ENCODE results near the gene ADCY10.
"Not testable (repeated sequence)": the region's sequence is repeated elsewhere in the genome, so short reads cannot be mapped to it uniquely, and the experiment has no call there.

ADCY10 gene

GRCh38 chr1:167927046-167927754 is 13.3 kb upstream of the ADCY10 start:
- DNase-seq, result no peak

- no peak for DNase-seq
These were observed 12.6 kb upstream of the ADCY10 start for GRCh38 chr1:167926486-167926997.

- no peak for DNase-seq
These were observed 10.8 kb upstream of the ADCY10 start for GRCh38 chr1:167924543-167925231.

GRCh38 chr1:167924102-167924501 is 10.2 kb upstream of the ADCY10 start:
- DNase-seq, result no peak

- DNase-seq, result no peak
These were observed 9.6 kb upstream of the ADCY10 start for GRCh38 chr1:167923324-167924056.

GRCh38 chr1:167922611-167923074 is 8.7 kb upstream of the ADCY10 start:
- no peak for DNase-seq

DNA sequence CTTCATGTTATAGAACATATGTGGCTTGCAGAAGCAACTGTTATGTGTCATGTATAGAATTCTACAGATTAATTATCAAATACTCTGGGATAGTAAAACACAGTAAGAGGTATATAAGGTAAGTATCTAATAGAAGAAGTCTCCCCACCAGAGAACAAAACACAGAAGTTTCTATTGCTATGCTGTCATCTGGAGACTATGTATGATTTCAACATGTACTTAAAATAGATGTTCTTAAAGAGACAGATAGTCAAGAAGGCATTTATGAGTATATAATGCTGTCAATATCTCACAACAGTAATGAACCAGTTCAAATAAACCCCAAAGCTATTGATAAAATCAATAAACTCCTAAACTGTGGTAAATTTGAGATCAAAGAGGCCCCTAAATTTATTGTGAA is 8.1 kb upstream of the ADCY10 start:
- no peak for DNase-seq

- no peak for DNase-seq
These were observed 3.0 kb upstream of the ADCY10 start for GRCh38 chr1:167916766-167917511.

DNA sequence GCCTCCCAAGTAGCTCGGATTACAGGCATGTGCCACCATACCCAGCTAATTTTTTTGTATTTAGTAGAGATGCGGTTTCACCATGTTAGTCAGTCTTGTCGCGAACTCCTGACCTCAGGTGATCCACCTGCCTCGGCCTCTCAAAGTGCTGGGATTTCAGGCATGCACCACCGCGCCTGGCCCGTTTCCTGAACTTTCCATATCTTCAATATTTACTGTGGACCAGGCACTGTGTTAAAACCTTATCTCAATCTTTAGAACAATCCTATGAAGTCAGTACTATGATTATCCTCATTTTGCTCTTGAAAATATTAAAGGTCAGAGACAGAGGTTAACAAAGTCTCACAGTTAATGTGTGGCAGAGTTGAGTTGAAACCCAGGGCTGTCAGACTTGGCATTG is 1.6 kb upstream of the ADCY10 start:
- DNase-seq, result no peak

- no peak for DNase-seq
These were observed 1.6 kb downstream of the ADCY10 start for GRCh38 chr1:167912294-167912693.

DNA sequence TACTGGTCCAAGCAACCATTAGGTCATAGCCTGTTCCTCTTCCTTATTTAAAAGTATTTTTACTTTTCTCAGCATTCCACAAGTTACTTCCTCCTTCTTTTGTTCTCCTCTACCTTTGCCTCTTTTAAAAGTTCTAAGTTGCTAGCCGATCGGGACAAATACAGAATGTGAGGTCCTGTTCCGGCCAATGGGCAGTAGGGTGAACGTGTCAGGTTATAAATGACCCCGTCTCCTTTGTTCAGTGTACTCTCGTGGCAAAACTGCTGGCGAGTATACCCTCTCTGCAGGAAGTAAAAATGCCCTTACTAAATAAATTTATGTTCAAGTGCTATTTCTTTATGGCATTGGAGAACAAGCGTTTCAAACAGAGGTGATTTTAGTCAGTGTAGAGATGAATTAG is 2.5 kb downstream of the ADCY10 start:
- no peak for DNase-seq

- no peak for DNase-seq
These were observed 3.4 kb downstream of the ADCY10 start for GRCh38 chr1:167910530-167910929.

DNA sequence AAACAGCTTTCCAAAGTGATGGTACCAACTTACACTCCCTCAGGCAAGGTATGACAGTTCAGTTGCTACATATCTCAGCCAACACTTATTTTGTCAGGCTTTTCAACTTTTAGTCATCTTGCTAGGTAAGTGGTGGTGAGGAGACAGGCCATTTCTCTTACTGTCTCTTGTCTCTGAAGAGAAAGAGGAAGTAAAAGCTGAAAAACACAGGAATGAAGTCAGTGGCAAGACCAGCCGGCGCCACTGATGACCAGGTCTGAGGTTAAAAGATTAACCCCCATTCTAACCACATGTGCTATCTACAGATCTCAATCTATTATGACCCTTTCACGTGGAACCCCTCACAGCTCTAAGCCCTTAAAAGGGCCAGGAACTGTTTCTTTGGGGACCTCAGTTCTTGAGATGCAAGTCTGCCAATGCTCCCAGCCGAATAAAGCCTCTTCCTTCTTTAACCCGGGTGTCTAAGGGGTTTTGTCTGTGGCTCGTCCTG is 4.2 kb downstream of the ADCY10 start:
- no peak for DNase-seq

GRCh38 chr1:167905671-167906070 is 8.3 kb downstream of the ADCY10 start:
- DNase-seq, result no peak

DNA sequence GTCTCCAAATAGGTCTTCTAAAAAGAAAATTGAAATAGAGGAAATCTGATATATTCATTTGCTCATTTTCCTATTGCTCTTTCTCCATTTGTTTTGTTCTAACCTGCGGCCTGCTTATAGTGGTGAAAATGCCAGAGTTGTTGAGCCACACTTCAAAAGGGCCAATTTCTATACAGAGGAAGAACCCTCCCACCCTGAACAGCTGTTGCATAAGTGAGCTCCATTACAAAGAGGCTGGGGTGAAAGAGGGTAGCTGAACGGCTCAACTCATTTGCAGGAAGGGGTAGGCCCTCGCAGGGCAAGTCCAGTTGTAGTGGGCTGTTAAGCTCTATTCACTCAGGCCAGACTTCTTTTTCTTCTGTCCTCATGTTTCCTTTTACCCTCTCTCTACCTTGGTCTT is 8.8 kb downstream of the ADCY10 start:
- DNase-seq, result no peak

GRCh38 chr1:167904652-167905130 is 9.2 kb downstream of the ADCY10 start:
- no peak for DNase-seq

DNA sequence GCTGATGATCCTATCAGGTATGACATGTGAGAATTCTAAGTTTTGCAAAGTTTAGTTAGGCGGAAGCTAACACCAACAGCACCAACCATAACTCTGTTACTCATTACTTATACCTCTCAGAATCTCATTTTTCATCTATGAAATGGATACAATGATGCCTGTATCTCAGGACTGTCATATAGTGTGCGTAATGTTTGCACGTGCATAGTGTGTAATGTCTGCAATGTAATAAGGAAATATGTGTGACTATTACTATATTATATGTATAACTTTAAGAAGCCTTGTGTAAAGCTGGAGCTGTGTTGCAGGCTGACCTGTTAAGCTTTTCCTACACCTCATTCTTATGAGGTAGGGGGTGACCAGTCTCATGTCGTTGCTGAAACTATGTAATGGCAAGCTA is 13.0 kb downstream of the ADCY10 start:
- no peak for DNase-seq

DNA sequence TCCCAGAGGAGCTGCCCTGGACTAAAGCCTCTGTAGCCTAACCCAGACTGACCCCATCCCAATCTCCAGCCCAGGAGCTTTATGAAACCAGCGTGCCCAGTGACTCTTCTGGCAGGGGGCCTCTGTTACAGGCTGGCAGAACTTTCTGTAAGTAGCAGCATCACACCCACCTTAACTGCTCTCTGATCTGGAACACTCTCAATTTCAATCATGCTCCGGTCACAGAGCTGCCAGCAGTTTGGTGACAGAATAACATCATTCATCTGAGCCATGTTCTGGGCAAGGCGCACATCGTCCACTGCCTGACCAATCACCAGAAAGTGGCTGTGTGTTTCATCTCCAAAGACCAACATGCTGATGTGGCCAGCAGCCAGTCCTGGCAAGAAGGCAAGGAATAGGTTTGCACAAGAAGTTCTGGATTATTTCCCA is 14.7 kb downstream of the ADCY10 start:
- DNase-seq, result no peak

DNA sequence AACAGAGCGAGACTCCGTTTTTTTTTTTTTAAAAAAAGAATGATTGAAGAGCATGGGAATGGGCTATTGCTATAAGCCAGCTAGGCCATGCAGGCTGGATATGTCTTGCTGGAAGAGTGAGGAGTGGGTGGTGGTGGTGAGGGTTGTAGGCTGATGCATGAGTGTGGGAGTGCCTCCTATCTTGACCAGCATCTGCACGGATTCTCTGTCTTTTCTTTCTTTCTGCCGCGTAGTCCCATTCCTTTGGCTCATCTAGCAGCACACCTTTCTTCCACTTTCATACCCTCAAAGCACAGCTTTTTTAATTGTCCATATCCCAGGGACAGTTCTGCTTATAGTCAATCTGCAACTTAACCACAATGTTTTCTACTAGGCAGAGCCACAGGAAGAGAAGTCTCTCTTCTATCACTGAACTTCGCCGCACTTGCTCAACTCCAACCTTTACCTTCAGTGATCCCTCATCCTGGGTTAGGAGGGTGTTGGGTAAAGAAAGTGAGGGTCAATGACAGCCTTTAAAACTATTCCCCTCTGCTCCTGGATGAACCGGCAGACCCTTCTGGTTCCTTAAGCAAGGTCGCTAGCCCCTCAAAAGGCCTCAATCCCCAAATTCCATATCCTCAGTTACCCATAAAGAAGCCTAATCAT is 15.2 kb downstream of the ADCY10 start:
- DNase-seq, result no peak

DNA sequence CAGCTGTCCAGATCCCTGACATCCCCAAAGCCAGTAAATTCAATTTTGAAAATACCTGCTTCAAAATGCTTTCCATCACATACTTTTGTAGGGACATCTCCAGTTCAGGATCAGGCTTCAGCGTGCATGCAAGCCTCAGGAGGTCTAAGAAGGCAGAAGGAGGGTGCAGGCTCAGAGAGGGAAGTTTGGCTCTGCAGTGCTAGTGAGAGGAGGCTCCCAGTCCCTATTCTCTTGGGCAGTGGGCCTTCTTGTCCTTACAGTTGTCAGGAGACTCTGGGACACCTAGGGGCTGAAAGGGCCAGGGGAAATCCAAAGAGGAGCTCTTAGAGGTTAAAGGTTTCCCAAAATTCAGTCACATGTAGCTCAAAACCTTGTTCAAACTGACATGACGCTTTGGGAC is 20.1 kb downstream of the ADCY10 start:
- DNase-seq, result no peak

DNA sequence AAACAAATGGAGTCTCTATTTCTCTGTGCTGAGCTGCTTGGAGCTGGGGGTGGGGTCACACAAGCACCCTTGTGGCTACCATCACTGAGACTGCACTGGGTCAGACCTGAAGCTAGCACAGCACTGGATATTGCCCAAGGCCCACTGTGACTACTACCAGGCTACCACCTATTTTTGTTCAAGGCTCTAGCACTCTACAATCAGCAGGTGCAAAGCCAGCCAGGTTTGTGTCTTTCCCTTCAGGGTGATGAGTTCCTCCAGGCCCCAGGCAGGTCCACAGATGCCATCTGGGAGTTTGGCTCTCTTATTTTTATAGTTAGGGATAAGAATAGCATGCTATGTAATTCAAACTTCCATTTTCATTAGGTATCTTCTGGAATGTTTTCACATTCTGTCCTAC is 23.5 kb downstream of the ADCY10 start:
- no peak for DNase-seq

DNA sequence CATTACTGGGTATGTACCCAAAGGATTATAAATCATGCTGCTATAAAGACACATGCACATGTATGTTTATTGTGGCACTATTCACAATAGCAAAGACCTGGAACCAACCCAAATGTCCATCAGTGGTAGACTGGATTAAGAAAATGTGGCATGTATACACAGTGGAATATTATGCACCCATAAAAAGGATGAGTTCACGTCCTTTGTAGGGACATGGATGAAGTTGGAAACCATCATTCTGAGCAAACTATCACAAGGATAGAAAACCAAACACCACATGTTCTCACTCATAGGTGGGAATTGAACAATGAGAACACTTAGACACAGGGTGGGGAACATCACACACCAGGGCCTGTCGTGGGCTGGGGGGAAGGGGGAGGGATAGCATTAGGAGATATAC is 26.7 kb downstream of the ADCY10 start:
- not testable (repeated sequence) for DNase-seq
